T-helper 17 cell (primary cell): ENCODE results near the gene SENP2. TPM values are rescaled to one million over a fixed set of nuclear protein-coding genes. Genes with fewer than 3 reads are reported as not detected.

Experiments
- ATAC-seq: fragments of 150-1000 bp; cut with Tn5 transposase; 2 replicates; pipeline ENCODE4 v1.10.0; 2021; ENCODE audit warnings: mild to moderate bottlenecking, moderate library complexity
- DNase-seq, 3 donors: peaks; one replicate each; pipeline versions ENCODE4 v3.0.0 to v3.0.0-alpha.2; 2020 to 2021
- H3K9me3 ChIP-seq: one replicate; pipeline ENCODE4 v1.7.0; 2013; ENCODE audit warnings: low read length, mild to moderate bottlenecking; ENCODE audit not compliant: control insufficient read depth, poor library complexity, severe bottlenecking
- H3K27ac Mint-ChIP-seq: one replicate; pipeline ENCODE4 v1.8.0; 2022; ENCODE audit warnings: mild to moderate bottlenecking, moderate library complexity, mixed read lengths
- H3K27me3 Mint-ChIP-seq: one replicate; pipeline ENCODE4 v1.8.0; 2022; ENCODE audit warnings: mixed read lengths
- H3K36me3 Mint-ChIP-seq: one replicate; pipeline ENCODE4 v1.8.0; 2022; ENCODE audit warnings: low read depth, mixed read lengths
- H3K4me1 Mint-ChIP-seq: one replicate; pipeline ENCODE4 v1.8.0; 2022; ENCODE audit warnings: mild to moderate bottlenecking, mixed read lengths
- H3K4me3 Mint-ChIP-seq: one replicate; pipeline ENCODE4 v1.8.0; 2022; ENCODE audit warnings: mild to moderate bottlenecking, moderate library complexity, mixed read lengths
- total RNA-seq, 4 donors: library from RNA in 2 of 4; stranded (reverse) in 2 of 4; gene quantifications; one replicate each; pipeline ENCODE4 v1.2.3 and lab custom pipeline; 2022 to 2026

SENP2 gene
- total RNA-seq, 2 donors from 2014 or later: 48.5 to 64.6 TPM

DNA sequence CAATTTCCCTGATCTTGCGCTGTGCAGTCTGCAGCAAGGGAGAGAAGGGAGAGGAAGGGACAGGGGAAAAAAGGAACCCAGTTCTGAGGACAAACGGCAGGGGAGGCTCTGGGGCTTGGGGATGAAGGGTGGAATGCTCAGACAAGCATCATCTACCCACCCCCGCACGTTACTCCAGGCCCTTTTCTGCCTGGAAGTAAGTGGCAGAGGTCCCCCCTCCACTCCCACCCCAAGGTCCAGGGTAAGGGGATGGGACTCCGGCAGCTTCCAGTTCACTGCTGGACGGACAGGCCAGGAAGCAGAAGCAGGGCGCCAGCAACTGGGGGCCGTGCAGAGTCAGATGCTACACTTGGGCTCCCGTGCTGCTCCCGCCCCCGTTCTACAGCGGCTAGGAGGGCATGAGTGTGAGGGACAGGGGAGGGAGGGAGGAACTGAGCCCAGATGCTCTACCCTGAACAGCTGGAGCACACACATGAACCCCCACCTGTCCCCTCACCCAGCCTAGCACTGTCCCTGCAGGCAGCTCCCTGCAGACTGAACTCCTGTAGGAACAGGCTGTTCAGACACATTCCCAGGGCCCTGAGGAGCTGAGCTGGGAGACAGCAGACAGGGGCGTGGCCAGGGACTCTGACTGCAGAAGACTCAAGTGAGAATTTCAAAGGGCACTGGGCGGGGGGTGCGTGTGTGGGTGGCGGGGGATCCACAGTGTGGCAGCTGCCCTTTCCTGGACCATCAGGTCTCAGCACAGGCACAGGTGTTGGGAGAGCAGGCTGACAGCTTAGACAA lies 59.7 kb downstream of the SENP2 start:
- peaks cover 3% of the 10 kb centered on the region for H3K4me1 Mint-ChIP-seq
- peaks cover 3% of the 10 kb centered on the region for H3K36me3 Mint-ChIP-seq

DNA sequence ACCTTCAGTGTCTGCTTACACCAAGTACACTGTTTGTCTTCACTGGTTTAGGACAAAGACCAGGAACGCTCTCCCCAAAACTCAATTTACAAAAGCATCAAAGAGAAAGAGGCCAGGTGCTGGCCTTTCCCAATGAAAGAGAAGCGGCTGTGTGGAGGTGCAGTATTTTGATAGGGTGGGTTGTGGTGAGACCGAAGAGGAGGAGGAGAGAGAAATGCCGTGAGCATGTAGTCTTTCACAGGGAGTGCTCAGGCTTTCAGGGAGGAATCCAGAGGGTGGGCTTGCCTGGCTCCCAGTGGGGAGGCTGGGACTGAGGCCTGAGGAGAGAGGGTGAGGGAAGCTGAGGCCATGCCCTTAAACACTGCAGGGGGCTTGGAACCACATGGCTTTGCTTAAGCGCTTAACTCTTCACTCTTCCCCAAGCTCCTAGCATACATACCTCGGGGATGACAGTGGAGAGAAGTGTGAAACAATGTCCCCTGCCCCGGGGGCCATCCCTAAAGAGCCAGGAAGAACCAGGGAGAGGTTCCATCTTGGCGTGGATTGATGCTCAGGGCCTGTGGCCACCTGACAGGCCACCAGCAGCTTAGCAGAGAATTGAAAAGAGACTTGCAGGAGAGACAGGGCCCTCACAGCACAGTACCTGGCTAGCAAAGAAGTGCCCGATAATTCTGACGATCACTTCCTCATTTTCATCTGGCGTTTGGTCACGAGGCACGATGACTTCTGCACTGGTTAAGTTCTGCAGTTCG lies 60.5 kb downstream of the SENP2 start:
- Mint-ChIP-seq H3K4me1 (peaks cover 3% of the 10 kb centered on the region), H3K27ac (no peak overlapping the region), H3K4me3 (no peak overlapping the region), H3K27me3 (peaks cover 35% of the 10 kb centered on the region), H3K36me3 (peaks cover 3% of the 10 kb centered on the region)
- no peaks in the 10 kb centered on the region for H3K9me3 ChIP-seq
- ATAC-seq (no peak), DNase-seq (no peak)

More for the DNA sequence above, 59.7 kb downstream of the SENP2 start:
- DNase-seq: no peak
- no peak overlapping the region for H3K4me3 Mint-ChIP-seq
- no peaks in the 10 kb centered on the region for H3K9me3 ChIP-seq
- H3K27me3 Mint-ChIP-seq: peaks cover 35% of the 10 kb centered on the region
- no peak overlapping the region for H3K27ac Mint-ChIP-seq
- ATAC-seq: no peak

DNA sequence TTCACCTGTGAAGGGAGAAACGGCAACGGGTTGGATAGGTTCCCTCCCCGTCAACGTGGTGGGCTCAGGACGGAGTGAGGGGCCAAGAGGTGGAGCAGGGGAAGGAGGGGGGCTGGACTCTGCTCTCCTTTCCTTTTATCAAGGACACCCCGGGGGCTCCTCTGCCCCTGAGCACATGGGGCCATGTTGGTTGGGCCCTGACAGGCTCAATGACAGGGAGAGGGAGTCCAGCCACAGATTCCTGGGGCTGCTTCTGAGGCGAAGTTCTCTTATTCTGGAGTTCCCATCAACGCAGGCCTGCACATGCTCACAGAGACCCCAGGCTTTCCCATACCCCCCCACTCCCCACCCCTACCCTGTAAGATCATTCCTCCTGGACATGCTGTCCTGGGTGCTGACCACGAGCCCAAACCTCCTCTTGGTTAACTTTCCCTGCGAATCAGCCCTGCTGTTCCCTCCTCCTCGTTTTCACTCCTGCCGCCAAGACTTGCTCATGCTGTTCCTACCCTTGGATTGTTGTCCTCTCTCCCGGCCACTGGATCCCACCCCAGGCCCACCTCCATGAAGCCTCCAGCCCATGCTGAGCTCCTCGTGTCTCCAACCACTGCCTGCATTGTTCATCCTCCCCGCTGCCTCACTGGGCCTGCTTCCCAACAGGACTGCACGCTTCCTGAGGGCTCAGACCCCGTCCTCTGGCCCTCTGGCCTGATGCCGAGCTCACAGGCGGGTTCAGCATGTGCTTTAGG lies 61.2 kb downstream of the SENP2 start:
- Mint-ChIP-seq H3K27me3 (peaks cover 35% of the 10 kb centered on the region), H3K4me3 (no peak overlapping the region), H3K36me3 (peaks cover 3% of the 10 kb centered on the region), H3K27ac (no peak overlapping the region), H3K4me1 (peaks cover 3% of the 10 kb centered on the region)
- H3K9me3 ChIP-seq: no peaks in the 10 kb centered on the region
- ATAC-seq (no peak), DNase-seq (no peak)

DNA sequence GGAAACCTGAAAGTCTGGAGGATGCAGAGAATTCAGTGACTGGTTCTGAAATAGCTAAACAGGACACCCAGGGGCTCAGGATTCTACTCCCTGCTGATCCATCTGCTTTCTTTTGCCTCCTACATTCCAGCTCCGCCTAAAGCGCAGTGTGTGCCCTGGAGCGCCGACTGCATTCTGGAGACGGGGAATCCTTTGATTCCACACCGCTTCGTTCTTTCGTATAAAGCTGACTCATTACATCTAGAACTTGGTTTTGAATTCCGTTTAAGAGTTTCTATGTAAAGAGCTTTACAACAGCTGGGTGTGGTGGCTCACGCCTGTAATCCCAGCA lies 61.8 kb downstream of the SENP2 start:
- ATAC-seq (no peak), DNase-seq (no peak)
- no peak overlapping the region for H3K4me3 Mint-ChIP-seq
- H3K27ac Mint-ChIP-seq: no peak overlapping the region
- H3K36me3 Mint-ChIP-seq: peaks cover 3% of the 10 kb centered on the region
- H3K27me3 Mint-ChIP-seq: peaks cover 35% of the 10 kb centered on the region
- peaks cover 3% of the 10 kb centered on the region for H3K4me1 Mint-ChIP-seq
- H3K9me3 ChIP-seq: no peaks in the 10 kb centered on the region

DNA sequence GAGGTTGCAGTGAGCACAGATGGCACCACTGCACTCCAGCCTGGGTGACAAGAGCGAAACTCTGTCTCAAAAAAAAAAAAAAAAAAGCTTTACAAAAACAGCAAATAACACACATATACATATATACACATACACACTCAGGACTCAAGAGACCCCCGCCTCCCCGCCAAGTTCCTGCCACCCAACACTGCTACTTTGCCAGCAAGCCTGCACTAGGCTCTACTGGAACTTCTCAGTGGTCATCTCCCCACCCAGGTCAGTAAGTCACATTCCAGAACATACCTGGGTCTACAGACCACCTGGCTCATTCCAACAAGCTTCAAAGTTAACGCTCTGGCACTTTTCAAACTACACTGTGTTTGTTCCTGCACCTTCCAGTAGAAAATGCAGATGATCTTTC lies 62.3 kb downstream of the SENP2 start:
- H3K36me3 Mint-ChIP-seq: peaks cover 3% of the 10 kb centered on the region
- no peak for DNase-seq
- H3K4me3 Mint-ChIP-seq: no peak overlapping the region
- no peak for ATAC-seq
- peaks cover 35% of the 10 kb centered on the region for H3K27me3 Mint-ChIP-seq
- H3K9me3 ChIP-seq: no peaks in the 10 kb centered on the region
- no peak overlapping the region for H3K27ac Mint-ChIP-seq
- H3K4me1 Mint-ChIP-seq: peaks cover 3% of the 10 kb centered on the region

DNA sequence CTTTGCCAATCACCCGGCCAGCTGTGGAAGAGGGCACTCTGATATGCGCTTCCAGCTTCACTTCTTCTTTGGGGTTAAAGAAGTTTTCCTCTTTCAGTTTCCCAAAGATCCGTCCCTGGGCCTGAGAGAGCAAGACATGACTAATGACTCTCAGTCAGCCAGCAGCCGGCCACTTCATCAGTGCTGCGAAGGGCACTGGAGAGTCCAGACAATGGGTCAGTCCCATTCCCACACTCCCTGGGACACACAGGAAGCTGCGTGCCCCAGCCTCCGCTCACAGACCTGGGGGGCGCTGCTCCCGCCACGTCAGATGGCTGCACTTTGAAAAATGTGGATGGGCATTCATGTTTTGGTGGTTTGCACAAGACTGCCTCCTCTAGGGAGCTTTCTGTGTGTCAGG lies 63.3 kb downstream of the SENP2 start:
- no peaks in the 10 kb centered on the region for H3K9me3 ChIP-seq
- Mint-ChIP-seq H3K4me3 (no peak overlapping the region), H3K4me1 (peaks cover 3% of the 10 kb centered on the region), H3K36me3 (peaks cover 3% of the 10 kb centered on the region), H3K27ac (no peak overlapping the region), H3K27me3 (peaks cover 35% of the 10 kb centered on the region)
- ATAC-seq: no peak
- DNase-seq: no peak

DNA sequence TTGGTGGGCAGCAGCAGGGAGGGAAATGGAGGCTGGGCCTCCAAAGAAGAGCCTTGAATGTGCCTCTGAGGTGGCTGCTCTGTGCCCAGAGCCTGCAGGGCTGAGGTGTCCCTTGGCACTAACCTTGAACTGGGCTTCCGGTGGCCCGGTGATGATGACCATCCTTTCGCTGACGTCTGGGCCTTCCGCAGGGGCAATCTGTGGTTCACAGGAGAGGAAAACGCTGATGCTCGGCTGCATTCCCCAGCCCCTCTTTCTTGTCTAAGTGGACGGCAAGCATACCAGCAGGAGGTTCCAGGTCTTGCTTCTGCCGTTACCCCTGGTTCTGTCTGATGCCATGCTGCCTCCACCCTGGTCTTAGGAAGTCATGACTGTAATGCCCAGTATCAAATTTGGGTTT lies 65.9 kb downstream of the SENP2 start:
- Mint-ChIP-seq H3K4me1 (no peaks in the 10 kb centered on the region), H3K36me3 (peaks cover 3% of the 10 kb centered on the region), H3K27me3 (peaks cover 29% of the 10 kb centered on the region), H3K27ac (no peak overlapping the region), H3K4me3 (no peak overlapping the region)
- DNase-seq (no peak), ATAC-seq (no peak)
- no peaks in the 10 kb centered on the region for H3K9me3 ChIP-seq

DNA sequence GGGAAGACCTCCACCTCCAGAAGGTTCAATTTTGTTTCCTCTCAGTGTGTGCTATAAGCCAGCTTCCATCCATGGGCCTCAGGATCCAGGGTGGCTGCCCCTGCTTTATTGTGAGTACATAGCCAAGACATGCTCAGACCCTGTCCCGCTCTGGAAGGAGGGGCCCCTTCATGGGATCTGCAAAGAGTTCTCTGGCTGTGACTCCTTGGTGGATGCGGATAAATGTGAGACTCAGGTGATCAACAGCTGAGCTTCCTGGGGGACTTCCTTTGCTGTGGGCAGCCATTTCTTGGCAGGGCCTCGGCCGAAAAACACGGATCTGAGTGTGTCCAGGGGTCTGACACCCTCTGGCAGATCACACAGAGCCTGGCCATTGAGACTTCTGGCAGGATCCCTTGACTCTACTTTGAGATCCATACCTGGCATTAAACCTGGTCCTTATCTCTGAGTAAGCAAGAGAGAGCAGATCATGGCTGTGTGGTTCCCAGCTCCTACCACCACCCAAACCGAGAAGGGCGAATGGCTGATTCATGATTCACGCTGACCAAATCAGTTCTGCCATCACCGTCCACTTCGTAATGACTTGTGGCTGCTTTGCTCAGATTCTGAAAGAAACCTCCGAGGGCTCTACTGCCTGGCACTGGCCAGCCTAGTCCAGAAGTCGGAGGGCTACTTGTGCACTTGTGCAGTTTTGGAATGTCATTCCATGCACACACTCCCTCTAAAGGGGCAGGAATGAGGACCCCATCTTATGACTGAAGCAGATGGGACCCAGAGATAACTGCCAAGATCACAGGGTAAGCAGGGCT lies 68.1 kb downstream of the SENP2 start:
- no peak for DNase-seq
- H3K36me3 Mint-ChIP-seq: no peaks in the 10 kb centered on the region
- H3K9me3 ChIP-seq: no peaks in the 10 kb centered on the region
- no peaks in the 10 kb centered on the region for H3K4me1 Mint-ChIP-seq
- ATAC-seq: no peak
- H3K4me3 Mint-ChIP-seq: no peak overlapping the region
- no peak overlapping the region for H3K27ac Mint-ChIP-seq
- H3K27me3 Mint-ChIP-seq: peaks cover 32% of the 10 kb centered on the region

DNA sequence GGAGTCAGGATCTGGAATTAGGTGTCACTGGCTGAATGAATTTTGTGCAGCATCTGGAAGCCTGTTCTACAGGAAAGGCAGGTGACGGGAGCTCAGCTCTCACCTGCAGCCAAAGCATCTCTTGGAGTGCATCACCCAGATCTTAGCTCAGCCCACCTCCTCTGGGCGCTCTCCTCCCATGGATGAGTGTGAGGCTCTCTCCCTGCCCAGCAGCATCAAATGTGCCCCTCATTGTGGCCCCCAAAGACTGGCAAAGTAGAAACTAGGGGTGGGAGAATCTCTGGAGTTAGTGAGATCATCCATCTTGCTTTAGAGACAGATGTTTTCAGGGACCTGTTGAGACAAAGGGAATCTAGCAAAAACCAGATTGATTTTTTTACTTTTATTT lies 68.7 kb downstream of the SENP2 start:
- DNase-seq: no peak
- no peaks in the 10 kb centered on the region for H3K4me1 Mint-ChIP-seq
- no peak overlapping the region for H3K4me3 Mint-ChIP-seq
- H3K27me3 Mint-ChIP-seq: peaks cover 36% of the 10 kb centered on the region
- no peaks in the 10 kb centered on the region for H3K9me3 ChIP-seq
- ATAC-seq: no peak
- no peak overlapping the region for H3K27ac Mint-ChIP-seq
- H3K36me3 Mint-ChIP-seq: no peaks in the 10 kb centered on the region

DNA sequence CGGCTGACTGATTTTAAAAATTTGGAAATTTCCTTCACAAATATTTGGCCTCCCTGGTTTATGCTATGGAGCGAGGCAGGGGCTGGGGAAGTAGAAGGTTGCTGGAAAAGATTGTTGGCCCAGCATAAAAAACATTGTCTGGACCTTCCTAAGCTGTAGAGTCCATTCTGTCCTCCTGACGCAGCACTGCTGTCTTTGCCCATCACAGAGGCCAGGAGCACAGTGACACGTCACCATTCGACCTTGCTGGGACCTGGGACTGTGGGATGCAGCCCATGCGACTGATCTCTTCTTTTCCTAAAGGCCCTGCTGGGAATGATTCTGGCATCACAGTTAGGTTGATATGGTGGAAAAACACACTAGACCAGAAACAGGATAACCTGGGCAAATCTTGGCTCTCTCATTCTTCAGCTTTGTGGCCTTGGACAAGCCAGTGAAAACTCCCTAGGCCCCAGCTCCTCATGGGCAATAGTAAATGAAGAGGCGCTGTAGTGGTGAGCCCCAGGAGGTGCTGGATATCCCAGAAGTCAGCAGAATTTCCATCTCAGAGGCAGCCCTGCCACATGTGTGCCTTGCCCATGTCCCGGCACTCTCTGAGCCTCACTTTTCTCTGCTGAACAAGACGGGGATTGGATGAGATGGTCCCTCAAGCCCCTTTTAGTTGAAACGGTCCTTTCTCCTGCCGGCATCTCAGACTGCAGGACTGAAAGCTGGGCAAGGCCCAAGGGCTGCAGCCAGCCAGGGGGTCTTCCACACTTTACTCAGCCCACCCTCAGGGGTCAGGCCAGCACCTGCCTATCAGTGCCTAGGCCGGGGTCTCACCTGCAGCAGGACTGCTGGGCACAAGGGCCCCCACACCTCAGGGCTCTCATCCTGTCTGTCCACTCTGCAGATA lies 69.6 kb downstream of the SENP2 start:
- no peak for ATAC-seq
- H3K9me3 ChIP-seq: no peaks in the 10 kb centered on the region
- no peak for DNase-seq
- Mint-ChIP-seq H3K4me3 (no peak overlapping the region), H3K27me3 (peaks cover 36% of the 10 kb centered on the region), H3K36me3 (no peaks in the 10 kb centered on the region), H3K4me1 (no peaks in the 10 kb centered on the region), H3K27ac (no peak overlapping the region)

DNA sequence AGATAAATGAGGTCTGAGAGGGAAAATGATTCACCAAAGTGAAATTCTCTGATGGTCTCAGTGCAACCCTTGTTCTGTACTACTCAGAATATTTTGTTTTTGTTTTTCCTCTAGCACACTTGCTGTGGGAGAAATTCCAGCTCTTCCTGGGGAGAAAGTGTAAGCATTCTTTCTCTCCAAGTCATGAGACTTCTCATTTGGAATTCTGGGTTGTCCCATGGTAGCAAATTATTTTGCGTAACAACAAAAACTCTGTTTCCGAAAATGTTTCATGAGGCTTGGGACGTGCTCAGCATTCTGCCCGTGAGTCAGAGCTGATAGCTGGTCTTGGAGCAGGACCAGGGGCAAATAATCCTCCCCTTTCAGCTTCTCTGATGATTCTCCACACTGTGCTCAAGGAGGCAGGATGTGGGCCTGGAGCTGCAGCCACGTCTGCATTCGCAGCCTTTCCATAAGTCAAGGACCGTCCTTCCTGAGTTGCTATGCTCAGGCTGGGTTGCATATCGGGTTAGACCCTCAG lies 70.3 kb downstream of the SENP2 start:
- H3K9me3 ChIP-seq: no peaks in the 10 kb centered on the region
- Mint-ChIP-seq H3K36me3 (no peaks in the 10 kb centered on the region), H3K27me3 (peaks cover 37% of the 10 kb centered on the region), H3K27ac (no peak overlapping the region), H3K4me1 (no peaks in the 10 kb centered on the region), H3K4me3 (no peak overlapping the region)
- ATAC-seq: no peak
- no peak for DNase-seq

DNA sequence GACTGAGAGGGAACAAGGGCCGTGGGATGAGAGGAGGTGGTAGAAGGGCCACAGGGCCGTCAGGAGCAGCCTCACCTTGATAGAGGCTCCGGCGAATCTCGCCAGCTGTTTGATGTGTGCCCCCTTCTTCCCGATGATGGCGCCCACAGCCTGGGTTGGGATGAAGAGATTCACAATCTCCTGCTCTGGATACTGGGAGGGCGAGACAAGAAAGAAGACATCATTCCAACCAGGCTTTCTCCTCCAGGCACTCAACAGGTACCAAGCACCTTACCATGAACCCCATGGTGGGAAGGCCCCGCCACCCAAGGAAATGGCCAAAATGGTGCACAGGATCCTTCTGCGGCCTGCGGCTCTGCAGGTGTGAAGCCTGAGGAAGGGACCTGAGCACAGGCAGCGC lies 71.1 kb downstream of the SENP2 start:
- Mint-ChIP-seq H3K27me3 (peaks cover 43% of the 10 kb centered on the region), H3K27ac (no peak overlapping the region), H3K4me1 (peaks cover 2% of the 10 kb centered on the region), H3K4me3 (no peak overlapping the region), H3K36me3 (peaks cover 4% of the 10 kb centered on the region)
- H3K9me3 ChIP-seq: no peaks in the 10 kb centered on the region
- DNase-seq (no peak), ATAC-seq (no peak)
